HepG2 (cell line): ENCODE results near the gene ECSIT. TPM values are rescaled to one million over a fixed set of nuclear protein-coding genes. Genes with fewer than 3 reads are reported as not detected.

Experiments
- AGO2 ChIP-seq: fragments of 200-400 bp; formaldehyde crosslinking; optimal IDR thresholded peaks from 2 replicates; pipeline ENCODE3; 2017; ENCODE audit warnings: mild to moderate bottlenecking, low read depth, low read length, moderate library complexity
- CCDC6 ChIP-seq: sonication (generic); formaldehyde crosslinking; IDR thresholded peaks from 2 replicates; pipeline ENCODE4 v1.8.1; 2022; ENCODE audit warnings: mild to moderate bottlenecking, missing genetic modification reagents, moderate library complexity
- FOXA3 ChIP-seq: IDR thresholded peaks from 2 replicates; pipeline ENCODE4 v1.6.1; 2016; ENCODE audit warnings: missing genetic modification reagents, missing compliant biosample characterization
- GATAD1 ChIP-seq: IDR thresholded peaks from 2 replicates; pipeline ENCODE4 v1.6.1; 2016; ENCODE audit warnings: missing genetic modification reagents, missing compliant biosample characterization
- HDAC2 ChIP-seq: sonication (generic); formaldehyde crosslinking; IDR thresholded peaks from 2 replicates; pipeline ENCODE4 v1.4.0; 2020; ENCODE audit warnings: missing genetic modification reagents
- IRX3 ChIP-seq: sonication (generic); formaldehyde crosslinking; IDR thresholded peaks from 2 replicates; pipeline ENCODE4 v1.8.1; 2023; ENCODE audit warnings: mild to moderate bottlenecking, low read depth, missing genetic modification reagents, borderline replicate concordance
- MAZ ChIP-seq, 2 experiments: sonication (generic) in 1 of 2; formaldehyde crosslinking in 1 of 2; IDR thresholded peaks; 2 replicates each; pipeline versions ENCODE4 v1.5.0 to v1.6.1; 2012 to 2020; ENCODE audit warnings: low read depth in 2 of 2, mild to moderate bottlenecking in 2 of 2, borderline replicate concordance in 1 of 2, improper control_type of control experiment in 1 of 2, low read length in 1 of 2, missing genetic modification reagents in 1 of 2, moderate library complexity in 1 of 2
- PAX8 ChIP-seq: sonication (generic); formaldehyde crosslinking; IDR thresholded peaks from 2 replicates; pipeline ENCODE4 v1.8.0; 2022; ENCODE audit warnings: mild to moderate bottlenecking, missing genetic modification reagents, borderline replicate concordance
- TBX2 ChIP-seq: sonication (generic); formaldehyde crosslinking; IDR thresholded peaks from 2 replicates; pipeline ENCODE4 v1.5.0; 2020; ENCODE audit warnings: missing genetic modification reagents, mild to moderate bottlenecking, borderline replicate concordance
- ZFY ChIP-seq: sonication (generic); formaldehyde crosslinking; IDR thresholded peaks from 2 replicates; pipeline ENCODE4 v1.4.0; 2020; ENCODE audit warnings: missing genetic modification reagents
- ZNF180 ChIP-seq: sonication (generic); formaldehyde crosslinking; IDR thresholded peaks from 2 replicates; pipeline ENCODE4 v1.4.0; 2020; ENCODE audit warnings: low read depth, missing genetic modification reagents, borderline replicate concordance
- ZNF501 ChIP-seq: sonication (generic); formaldehyde crosslinking; IDR thresholded peaks from 2 replicates; pipeline ENCODE4 v1.5.1; 2020; ENCODE audit warnings: mild to moderate bottlenecking, moderate library complexity, missing genetic modification reagents
- ZNF777 ChIP-seq: sonication (generic); formaldehyde crosslinking; IDR thresholded peaks from 2 replicates; pipeline ENCODE4 v1.4.0; 2020; ENCODE audit warnings: missing genetic modification reagents
- ZNF792 ChIP-seq: IDR thresholded peaks from 2 replicates; pipeline ENCODE4 v1.6.1; 2016
- ZSCAN20 ChIP-seq: sonication (generic); formaldehyde crosslinking; IDR thresholded peaks from 2 replicates; pipeline ENCODE4 v1.4.0; 2020; ENCODE audit warnings: missing genetic modification reagents, mild to moderate bottlenecking, borderline replicate concordance
- polyA plus RNA-seq, 8 experiments: library from polyadenylated mRNA; depleted of rRNA in 3 of 8; stranded (reverse) in 7 of 8; unstranded in 1 of 8; fragments of >200 nt; fragmentation: Illumina TruSeq in 4 of 8; extraction: Trizol in 4 of 8; gene quantifications; 2 replicates each; pipeline versions ENCODE4 v1.2.1 to v1.2.3, GENCODE V29; 2011 to 2016; ENCODE audit warnings: low read depth in 4 of 8, missing spikeins in 1 of 8, mixed read lengths in 1 of 8; ENCODE audit not compliant: insufficient read depth in 1 of 8
- total RNA-seq, 5 experiments: library from RNA; depleted of rRNA; stranded (reverse); fragments of >200 nt; fragmentation: Illumina TruSeq; extraction: Trizol; gene quantifications; 2 replicates each; pipeline ENCODE4 v1.2.3, GENCODE V29; 2016; ENCODE audit warnings: low read depth in 1 of 5
- TF ChIP-seq, protein P1 (sequence below): sonication (generic); formaldehyde crosslinking; IDR thresholded peaks from 2 replicates; pipeline ENCODE4 v1.5.0; 2020; ENCODE audit warnings: mild to moderate bottlenecking, missing genetic modification reagents
- TF ChIP-seq, protein P2 (sequence below): sonication (generic); formaldehyde crosslinking; IDR thresholded peaks from 2 replicates; pipeline ENCODE4 v1.5.0; 2020; ENCODE audit warnings: missing genetic modification reagents
- TF ChIP-seq, protein P3 (sequence below): sonication (generic); formaldehyde crosslinking; conservative IDR thresholded peaks from 2 replicates; pipeline ENCODE4 v1.5.0; 2020; ENCODE audit warnings: missing genetic modification reagents
- TF ChIP-seq, protein P4 (sequence below): IDR thresholded peaks from 2 replicates; pipeline ENCODE4 v1.6.1; 2016; ENCODE audit warnings: low read depth, control low read depth
- TF ChIP-seq, protein P5 (sequence below): sonication (generic); formaldehyde crosslinking; IDR thresholded peaks from 2 replicates; pipeline ENCODE4 v1.4.0; 2020; ENCODE audit warnings: missing genetic modification reagents; ENCODE audit errors: not compliant biosample characterization
- TF ChIP-seq, protein P6 (sequence below): sonication (generic); formaldehyde crosslinking; IDR thresholded peaks from 2 replicates; pipeline ENCODE4 v1.8.1; 2023; ENCODE audit warnings: mild to moderate bottlenecking, inconsistent platforms, moderate library complexity, missing genetic modification reagents, borderline replicate concordance

Gene ECSIT
- total and polyA plus RNA-seq, 2 of the 13 experiments (the other 11 are each of a cell fraction or from before 2014, with no cell fraction given) = 36.4 to 62.3 TPM

DNA sequence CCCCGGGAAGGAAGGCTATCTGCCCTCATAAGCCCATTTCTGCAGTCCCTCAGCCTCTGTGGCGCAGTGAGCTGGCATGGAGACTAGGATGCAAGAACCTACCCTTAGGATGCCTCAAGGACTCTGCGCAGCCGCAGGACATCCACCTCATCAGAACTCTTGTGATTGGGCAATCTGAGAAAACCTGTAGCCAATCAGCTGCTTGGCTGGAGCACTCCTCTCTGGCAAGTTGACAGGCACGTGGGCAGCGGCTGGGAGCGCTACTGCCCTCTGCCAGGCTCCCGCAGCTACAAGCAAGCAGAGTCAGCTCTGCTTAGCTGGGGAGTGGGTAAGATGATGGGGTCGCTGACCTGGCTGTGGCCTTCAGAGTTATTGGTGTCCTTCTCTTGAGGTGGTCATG lies 1.5 kb upstream of the ECSIT start (continued):
- TF ChIP-seq, protein P1, sequence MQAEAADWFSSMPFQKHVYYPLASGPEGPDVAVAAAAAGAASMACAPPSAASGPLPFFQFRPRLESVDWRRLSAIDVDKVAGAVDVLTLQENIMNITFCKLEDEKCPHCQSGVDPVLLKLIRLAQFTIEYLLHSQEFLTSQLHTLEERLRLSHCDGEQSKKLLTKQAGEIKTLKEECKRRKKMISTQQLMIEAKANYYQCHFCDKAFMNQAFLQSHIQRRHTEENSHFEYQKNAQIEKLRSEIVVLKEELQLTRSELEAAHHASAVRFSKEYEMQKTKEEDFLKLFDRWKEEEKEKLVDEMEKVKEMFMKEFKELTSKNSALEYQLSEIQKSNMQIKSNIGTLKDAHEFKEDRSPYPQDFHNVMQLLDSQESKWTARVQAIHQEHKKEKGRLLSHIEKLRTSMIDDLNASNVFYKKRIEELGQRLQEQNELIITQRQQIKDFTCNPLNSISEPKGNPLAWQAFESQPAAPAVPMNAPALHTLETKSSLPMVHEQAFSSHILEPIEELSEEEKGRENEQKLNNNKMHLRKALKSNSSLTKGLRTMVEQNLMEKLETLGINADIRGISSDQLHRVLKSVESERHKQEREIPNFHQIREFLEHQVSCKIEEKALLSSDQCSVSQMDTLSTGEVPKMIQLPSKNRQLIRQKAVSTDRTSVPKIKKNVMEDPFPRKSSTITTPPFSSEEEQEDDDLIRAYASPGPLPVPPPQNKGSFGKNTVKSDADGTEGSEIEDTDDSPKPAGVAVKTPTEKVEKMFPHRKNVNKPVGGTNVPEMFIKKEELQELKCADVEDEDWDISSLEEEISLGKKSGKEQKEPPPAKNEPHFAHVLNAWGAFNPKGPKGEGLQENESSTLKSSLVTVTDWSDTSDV (CRISPR knock-in tag) = no peak
- TF ChIP-seq, protein P2, sequence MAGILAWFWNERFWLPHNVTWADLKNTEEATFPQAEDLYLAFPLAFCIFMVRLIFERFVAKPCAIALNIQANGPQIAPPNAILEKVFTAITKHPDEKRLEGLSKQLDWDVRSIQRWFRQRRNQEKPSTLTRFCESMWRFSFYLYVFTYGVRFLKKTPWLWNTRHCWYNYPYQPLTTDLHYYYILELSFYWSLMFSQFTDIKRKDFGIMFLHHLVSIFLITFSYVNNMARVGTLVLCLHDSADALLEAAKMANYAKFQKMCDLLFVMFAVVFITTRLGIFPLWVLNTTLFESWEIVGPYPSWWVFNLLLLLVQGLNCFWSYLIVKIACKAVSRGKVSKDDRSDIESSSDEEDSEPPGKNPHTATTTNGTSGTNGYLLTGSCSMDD (CRISPR knock-in tag) = no peak
- TF ChIP-seq FOXA3 (peak; percentile 43), CCDC6 (CRISPR knock-in tag) (peak; percentile 88; the same call in 1 of the 2 replicates), ZNF180 (CRISPR knock-in tag) (no peak), ZSCAN20 (CRISPR knock-in tag) (no peak), HDAC2 (CRISPR knock-in tag) (peak; percentile 87), AGO2 (no peak), ZNF777 (CRISPR knock-in tag) (no peak), ZNF792 (CRISPR knock-in tag) (0 out of 2 replicates have a peak, but pooled peaks have one; percentile 64), MAZ (IDR thresholded peaks at IDR 0.05; ENCODE audit: borderline replicate concordance, low read depth, low read length) (no peak), MAZ (CRISPR knock-in tag; IDR thresholded peaks at IDR 0.05; ENCODE audit: low read depth) (peak; percentile 48; the same call in 1 of the 2 replicates), ZNF501 (CRISPR knock-in tag) (no peak), PAX8 (no peak), ZFY (CRISPR knock-in tag) (peak; percentile 40; the same call in 1 of the 2 replicates), GATAD1 (CRISPR knock-in tag) (peak; percentile 67; the same call in 1 of the 2 replicates), TBX2 (peak; percentile 23; the same call in 1 of the 2 replicates), IRX3 (CRISPR knock-in tag) (no peak)
- TF ChIP-seq, protein P3, sequence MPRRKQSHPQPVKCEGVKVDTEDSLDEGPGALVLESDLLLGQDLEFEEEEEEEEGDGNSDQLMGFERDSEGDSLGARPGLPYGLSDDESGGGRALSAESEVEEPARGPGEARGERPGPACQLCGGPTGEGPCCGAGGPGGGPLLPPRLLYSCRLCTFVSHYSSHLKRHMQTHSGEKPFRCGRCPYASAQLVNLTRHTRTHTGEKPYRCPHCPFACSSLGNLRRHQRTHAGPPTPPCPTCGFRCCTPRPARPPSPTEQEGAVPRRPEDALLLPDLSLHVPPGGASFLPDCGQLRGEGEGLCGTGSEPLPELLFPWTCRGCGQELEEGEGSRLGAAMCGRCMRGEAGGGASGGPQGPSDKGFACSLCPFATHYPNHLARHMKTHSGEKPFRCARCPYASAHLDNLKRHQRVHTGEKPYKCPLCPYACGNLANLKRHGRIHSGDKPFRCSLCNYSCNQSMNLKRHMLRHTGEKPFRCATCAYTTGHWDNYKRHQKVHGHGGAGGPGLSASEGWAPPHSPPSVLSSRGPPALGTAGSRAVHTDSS (CRISPR knock-in tag) = no peak
- TF ChIP-seq, protein P4, sequence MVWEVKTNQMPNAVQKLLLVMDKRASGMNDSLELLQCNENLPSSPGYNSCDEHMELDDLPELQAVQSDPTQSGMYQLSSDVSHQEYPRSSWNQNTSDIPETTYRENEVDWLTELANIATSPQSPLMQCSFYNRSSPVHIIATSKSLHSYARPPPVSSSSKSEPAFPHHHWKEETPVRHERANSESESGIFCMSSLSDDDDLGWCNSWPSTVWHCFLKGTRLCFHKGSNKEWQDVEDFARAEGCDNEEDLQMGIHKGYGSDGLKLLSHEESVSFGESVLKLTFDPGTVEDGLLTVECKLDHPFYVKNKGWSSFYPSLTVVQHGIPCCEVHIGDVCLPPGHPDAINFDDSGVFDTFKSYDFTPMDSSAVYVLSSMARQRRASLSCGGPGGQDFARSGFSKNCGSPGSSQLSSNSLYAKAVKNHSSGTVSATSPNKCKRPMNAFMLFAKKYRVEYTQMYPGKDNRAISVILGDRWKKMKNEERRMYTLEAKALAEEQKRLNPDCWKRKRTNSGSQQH (CRISPR knock-in tag) = no peak
- TF ChIP-seq, protein P5, sequence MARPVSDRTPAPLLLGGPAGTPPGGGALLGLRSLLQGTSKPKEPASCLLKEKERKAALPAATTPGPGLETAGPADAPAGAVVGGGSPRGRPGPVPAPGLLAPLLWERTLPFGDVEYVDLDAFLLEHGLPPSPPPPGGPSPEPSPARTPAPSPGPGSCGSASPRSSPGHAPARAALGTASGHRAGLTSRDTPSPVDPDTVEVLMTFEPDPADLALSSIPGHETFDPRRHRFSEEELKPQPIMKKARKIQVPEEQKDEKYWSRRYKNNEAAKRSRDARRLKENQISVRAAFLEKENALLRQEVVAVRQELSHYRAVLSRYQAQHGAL = no peak
- TF ChIP-seq, protein P6, sequence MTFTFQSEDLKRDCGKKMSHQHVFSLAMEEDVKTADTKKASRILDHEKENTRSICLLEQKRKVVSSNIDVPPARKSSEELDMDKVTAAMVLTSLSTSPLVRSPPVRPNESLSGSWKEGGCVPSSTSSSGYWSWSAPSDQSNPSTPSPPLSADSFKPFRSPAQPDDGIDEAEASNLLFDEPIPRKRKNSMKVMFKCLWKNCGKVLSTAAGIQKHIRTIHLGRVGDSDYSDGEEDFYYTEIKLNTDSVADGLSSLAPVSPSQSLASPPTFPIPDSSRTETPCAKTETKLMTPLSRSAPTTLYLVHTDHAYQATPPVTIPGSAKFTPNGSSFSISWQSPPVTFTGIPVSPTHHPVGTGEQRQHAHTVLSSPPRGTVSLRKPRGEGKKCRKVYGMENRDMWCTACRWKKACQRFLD (CRISPR knock-in tag) = no peak
